HG02642 (cell line): ENCODE results near the gene ARHGEF17.

Source experiments
- ATAC-seq: cut with Tn5 transposase; IDR thresholded peaks from one replicate; pipeline ENCODE4 v1.9.1; 2021; ENCODE audit warnings: mild to moderate bottlenecking; ENCODE audit not compliant: unreplicated experiment, poor library complexity

Gene ARHGEF17, protein sequence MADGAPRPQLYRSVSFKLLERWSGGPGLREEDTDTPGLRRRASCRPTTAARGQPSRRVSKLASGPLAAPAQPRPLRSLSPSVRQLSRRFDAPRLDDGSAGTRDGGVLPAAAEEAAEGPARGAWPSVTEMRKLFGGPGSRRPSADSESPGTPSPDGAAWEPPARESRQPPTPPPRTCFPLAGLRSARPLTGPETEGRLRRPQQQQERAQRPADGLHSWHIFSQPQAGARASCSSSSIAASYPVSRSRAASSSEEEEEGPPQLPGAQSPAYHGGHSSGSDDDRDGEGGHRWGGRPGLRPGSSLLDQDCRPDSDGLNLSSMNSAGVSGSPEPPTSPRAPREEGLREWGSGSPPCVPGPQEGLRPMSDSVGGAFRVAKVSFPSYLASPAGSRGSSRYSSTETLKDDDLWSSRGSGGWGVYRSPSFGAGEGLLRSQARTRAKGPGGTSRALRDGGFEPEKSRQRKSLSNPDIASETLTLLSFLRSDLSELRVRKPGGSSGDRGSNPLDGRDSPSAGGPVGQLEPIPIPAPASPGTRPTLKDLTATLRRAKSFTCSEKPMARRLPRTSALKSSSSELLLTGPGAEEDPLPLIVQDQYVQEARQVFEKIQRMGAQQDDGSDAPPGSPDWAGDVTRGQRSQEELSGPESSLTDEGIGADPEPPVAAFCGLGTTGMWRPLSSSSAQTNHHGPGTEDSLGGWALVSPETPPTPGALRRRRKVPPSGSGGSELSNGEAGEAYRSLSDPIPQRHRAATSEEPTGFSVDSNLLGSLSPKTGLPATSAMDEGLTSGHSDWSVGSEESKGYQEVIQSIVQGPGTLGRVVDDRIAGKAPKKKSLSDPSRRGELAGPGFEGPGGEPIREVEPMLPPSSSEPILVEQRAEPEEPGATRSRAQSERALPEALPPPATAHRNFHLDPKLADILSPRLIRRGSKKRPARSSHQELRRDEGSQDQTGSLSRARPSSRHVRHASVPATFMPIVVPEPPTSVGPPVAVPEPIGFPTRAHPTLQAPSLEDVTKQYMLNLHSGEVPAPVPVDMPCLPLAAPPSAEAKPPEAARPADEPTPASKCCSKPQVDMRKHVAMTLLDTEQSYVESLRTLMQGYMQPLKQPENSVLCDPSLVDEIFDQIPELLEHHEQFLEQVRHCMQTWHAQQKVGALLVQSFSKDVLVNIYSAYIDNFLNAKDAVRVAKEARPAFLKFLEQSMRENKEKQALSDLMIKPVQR (N-terminal part only)

GRCh38 chr11:73308003-73308960 is at the start of gene ARHGEF17:
ARHGEF17 (plus strand) TSS chr11:73308276; CDS start chr11:73308639, 363 bp downstream.
- ATAC-seq, result peak; percentile 30

- no peak for ATAC-seq
Observed at GRCh38 chr11:73259406-73260126, 48.5 kb upstream of the ARHGEF17 start.

- no peak for ATAC-seq
Observed at GRCh38 chr11:73260127-73260457, 48.0 kb upstream of the ARHGEF17 start.

- ATAC-seq, result no peak
Observed at GRCh38 chr11:73262851-73263495, 45.1 kb upstream of the ARHGEF17 start.

GRCh38 chr11:73263640-73264039 is 44.4 kb upstream of the ARHGEF17 start:
- no peak for ATAC-seq

GRCh38 chr11:73265278-73265810 is 42.7 kb upstream of the ARHGEF17 start:
- no peak for ATAC-seq

- no peak for ATAC-seq
Observed at GRCh38 chr11:73265853-73266645, 42.0 kb upstream of the ARHGEF17 start.

GRCh38 chr11:73266646-73267020 is 41.4 kb upstream of the ARHGEF17 start:
- no peak for ATAC-seq

DNA sequence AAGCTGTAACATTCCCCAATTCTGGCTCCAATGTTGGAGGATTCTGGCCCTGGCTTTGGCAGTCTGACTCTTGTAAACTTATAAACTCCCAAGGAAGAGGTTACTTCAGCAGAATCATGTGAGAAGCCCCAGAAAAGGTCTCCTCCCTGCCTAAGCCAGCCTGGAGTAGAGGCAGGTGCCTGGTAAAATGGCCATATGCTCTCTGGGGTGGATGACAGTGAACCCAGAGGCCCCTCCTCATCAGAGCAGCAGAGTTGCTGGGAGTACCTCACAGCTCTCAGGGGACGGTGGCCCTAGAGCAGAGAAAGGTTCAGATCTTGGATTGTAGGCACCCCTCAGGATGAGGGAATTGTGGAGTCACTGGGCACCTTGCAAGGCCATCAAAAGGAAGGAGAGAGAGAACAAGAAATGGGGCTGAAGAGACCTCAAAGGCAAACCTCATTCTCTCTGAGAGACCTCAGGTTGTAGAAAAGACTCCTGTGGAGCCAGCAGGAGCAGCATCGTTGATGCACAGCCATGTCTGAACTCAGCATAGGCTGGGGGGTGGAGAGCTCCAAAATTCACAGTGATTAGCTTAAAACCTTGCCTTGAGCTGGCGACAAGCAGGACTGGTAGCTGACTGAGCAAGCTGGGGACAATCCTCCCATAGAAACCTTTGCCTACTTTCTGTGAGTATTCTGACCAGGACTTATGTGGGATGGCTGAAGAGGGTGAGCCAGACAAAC is 40.8 kb upstream of the ARHGEF17 start:
- no peak for ATAC-seq

GRCh38 chr11:73267906-73268540 is 40.1 kb upstream of the ARHGEF17 start:
- no peak for ATAC-seq

GRCh38 chr11:73268671-73269271 is 39.3 kb upstream of the ARHGEF17 start:
- no peak for ATAC-seq

- ATAC-seq, result no peak
Observed at GRCh38 chr11:73269459-73270015, 38.5 kb upstream of the ARHGEF17 start.

DNA sequence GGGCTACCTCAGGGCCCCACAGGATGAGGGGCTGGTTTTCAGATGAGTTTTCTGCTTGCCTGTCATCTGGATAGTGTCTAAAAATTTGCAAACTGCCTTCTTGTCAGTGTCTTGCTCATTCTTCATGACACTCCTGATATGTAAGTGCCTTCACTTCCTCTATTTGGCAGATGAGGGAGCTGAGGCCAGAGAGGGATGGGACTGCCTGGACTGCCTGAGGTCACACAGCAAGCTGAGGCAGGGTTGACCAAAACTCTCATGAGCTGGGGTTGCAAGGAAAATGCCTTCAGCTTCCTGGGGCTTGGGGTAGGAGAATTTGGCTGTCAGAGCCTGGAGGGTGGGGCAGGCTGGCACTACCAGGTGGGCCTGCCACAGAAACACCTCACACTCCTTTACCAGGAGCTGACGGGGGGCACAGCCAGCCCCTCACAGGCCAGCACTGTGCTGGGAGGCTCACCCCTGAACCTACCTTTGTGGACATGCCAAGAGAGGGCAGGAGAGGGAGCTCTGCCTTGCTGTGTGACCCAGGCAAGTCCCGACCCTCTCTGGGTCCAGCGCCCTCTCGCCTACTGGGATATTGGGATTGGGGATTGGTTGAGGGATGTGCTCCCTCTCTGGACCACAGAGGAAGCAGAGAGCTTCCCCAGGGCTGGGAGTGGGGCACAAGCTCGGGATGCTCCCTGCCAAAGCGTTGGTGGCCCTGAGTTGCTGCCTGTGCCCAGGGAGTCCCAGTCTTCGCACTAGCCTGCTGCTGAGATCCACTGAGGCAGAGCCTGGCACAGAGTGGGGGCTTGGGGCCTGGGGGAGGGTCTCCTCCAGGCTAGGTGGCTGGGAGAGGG is 37.8 kb upstream of the ARHGEF17 start:
- ATAC-seq, result no peak

- no peak for ATAC-seq
Observed at GRCh38 chr11:73270855-73271477, 37.1 kb upstream of the ARHGEF17 start.
